ENCODE results near the gene HSD17B3.

The HSD17B3 gene

GRCh38 chr9:96206156-96206751, 95.7 kb downstream of the HSD17B3 start:
- TF ChIP-seq CTCF (IDR thresholded peaks at IDR 0.05) (no peak), ZFX (IDR thresholded peaks at IDR 0.05; ENCODE audit: borderline replicate concordance) (no peak)
- no peak overlapping the region for H3K27ac ChIP-seq

GRCh38 chr9:96204853-96205252, 97.1 kb downstream of the HSD17B3 start:
- H3K27ac ChIP-seq = no peak overlapping the region
- no peak for TF ChIP-seq ZFX (IDR thresholded peaks at IDR 0.05; ENCODE audit: borderline replicate concordance)
- TF ChIP-seq CTCF (IDR thresholded peaks at IDR 0.05) = no peak

GRCh38 chr9:96203867-96204501, 98.0 kb downstream of the HSD17B3 start:
- no peak for TF ChIP-seq CTCF (IDR thresholded peaks at IDR 0.05)
- no peak for TF ChIP-seq ZFX (IDR thresholded peaks at IDR 0.05; ENCODE audit: borderline replicate concordance)

GRCh38 chr9:96202971-96203780, 98.8 kb downstream of the HSD17B3 start:
- TF ChIP-seq CTCF (IDR thresholded peaks at IDR 0.05) (no peak), ZFX (IDR thresholded peaks at IDR 0.05; ENCODE audit: borderline replicate concordance) (no peak)
- H3K27ac ChIP-seq = no peak overlapping the region

More at GRCh38 chr9:96203867-96204501, 98.0 kb downstream of the HSD17B3 start:
- H3K27ac ChIP-seq = no peak overlapping the region

GRCh38 chr9:96201140-96201539, 100.8 kb downstream of the HSD17B3 start:
- no peak overlapping the region for H3K27ac ChIP-seq
- no peak for TF ChIP-seq ZFX (IDR thresholded peaks at IDR 0.05; ENCODE audit: borderline replicate concordance)

GRCh38 chr9:96199006-96199405, 103.0 kb downstream of the HSD17B3 start:
- H3K27ac ChIP-seq = no peak overlapping the region
- TF ChIP-seq ZFX (IDR thresholded peaks at IDR 0.05; ENCODE audit: borderline replicate concordance) = no peak
- TF ChIP-seq CTCF (IDR thresholded peaks at IDR 0.05) = no peak

- H3K27ac ChIP-seq = no peak overlapping the region
- TF ChIP-seq CTCF (IDR thresholded peaks at IDR 0.05) (no peak), ZFX (IDR thresholded peaks at IDR 0.05; ENCODE audit: borderline replicate concordance) (no peak)
These were observed 106.4 kb downstream of the HSD17B3 start for GRCh38 chr9:96195541-96195940.

All from 22Rv1 (cell line).